ENCODE measurements around the gene ACP3. TPM values are rescaled to one million over a fixed set of nuclear protein-coding genes. Genes with fewer than 3 reads are reported as not detected.
"Not testable (repeated sequence)": the region's sequence is repeated elsewhere in the genome, so short reads cannot be mapped to it uniquely, and the experiment has no call there.

The ACP3 gene
- total and polyA plus RNA-seq, 2 of the 4 experiments (the other 2 are of a cell fraction) = 0.36 to 0.54 TPM

DNA sequence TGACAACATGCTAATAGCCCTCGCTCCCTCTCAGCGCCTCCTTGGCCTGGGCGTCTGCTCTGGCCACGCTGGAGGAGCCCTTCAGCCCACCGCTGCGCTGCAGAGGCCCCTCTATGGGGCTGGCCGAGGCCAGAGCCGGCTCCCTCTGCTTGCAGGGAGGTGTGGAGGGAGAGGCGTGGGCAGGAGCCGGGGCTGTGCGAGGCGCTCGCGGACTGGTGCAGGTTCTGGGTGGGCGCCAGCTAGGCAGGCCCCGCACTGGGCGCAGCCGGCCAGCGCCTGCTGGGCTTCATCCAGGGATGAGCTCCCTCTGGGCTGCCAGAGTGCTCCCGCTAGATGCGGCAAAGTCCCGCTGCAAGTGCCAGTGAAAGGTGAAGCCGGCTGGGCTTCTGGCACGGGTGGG lies 79.0 kb downstream of the ACP3 start:
- Histone ChIP-seq H3K36me3 (ENCODE audit: control insufficient read depth, insufficient read depth, low read length) (no peaks in the 10 kb centered on the region), H3K27me3 (ENCODE audit: control insufficient read depth, insufficient read depth, low read length) (0 out of 2 replicates have a peak, but pooled peaks cover under 1% of the 10 kb centered on the region), H3K4ac (ENCODE audit: low read depth, low read length) (no peak overlapping the region), H2BK120ac (ENCODE audit: low read depth, low read length) (no peak overlapping the region), H2AFZ (replicated peaks; ENCODE audit: low read length, poor library complexity) (no peak overlapping the region), H3K4me1 (ENCODE audit: control insufficient read depth, insufficient read depth, low read length) (no peaks in the 10 kb centered on the region), H3K56ac (ENCODE audit: extremely low read depth, insufficient read depth, low read length) (no peak overlapping the region), H2BK20ac (ENCODE audit: low read depth, low read length) (no peak overlapping the region), H2BK5ac (ENCODE audit: low read depth, low read length, poor library complexity, severe bottlenecking) (no peak overlapping the region), H2AK5ac (ENCODE audit: low read depth, low read length) (no peak overlapping the region), H3K18ac (ENCODE audit: low read depth, low read length) (no peak overlapping the region), H4K20me1 (ENCODE audit: insufficient read depth, low read length) (no peaks in the 10 kb centered on the region), H3K27ac (ENCODE audit: insufficient read depth, low read length) (no peak overlapping the region), H3K9me1 (ENCODE audit: insufficient read depth, low read length) (no peaks in the 10 kb centered on the region), H3K4me2 (ENCODE audit: low read depth, low read length) (no peak overlapping the region), H3K14ac (replicated peaks; ENCODE audit: low read depth, low read length) (no peak overlapping the region), H3K9ac (ENCODE audit: low read depth, low read length) (no peak overlapping the region), H4K91ac (ENCODE audit: insufficient read depth, low read depth, low read length) (no peak overlapping the region), H3K9me3 (ENCODE audit: control insufficient read depth, insufficient read depth, low read length) (no peaks in the 10 kb centered on the region; the same call in 1 of the 2 replicates), H3K4me3 (ENCODE audit: insufficient read depth, low read depth, low read length) (no peak overlapping the region), H3K79me1 (ENCODE audit: low read depth in 1 of 2, low read length in 2 of 2) (no peaks in the 10 kb centered on the region), H4K8ac (ENCODE audit: low read depth in 2 of 2, low read length in 2 of 2) (no peak overlapping the region), H4K5ac (ENCODE audit: low read depth, low read length) (no peak overlapping the region), H3K23ac (ENCODE audit: low read depth, low read length) (no peak overlapping the region), H2AK9ac (replicated peaks; ENCODE audit: low read depth, low read length, poor library complexity) (no peak overlapping the region), H2BK15ac (ENCODE audit: low read depth, low read length) (no peak overlapping the region)
- BruUV-seq (replicated peaks) = no TSS peak
- 100% methylated on average over 1 of the region's 24 CpGs; no CpG with 5 or more reads in 1 of the 2 experiments for WGBS, 2 experiments (ENCODE audit: extremely low coverage in 2 of 2, insufficient read length in 1 of 2)
- intact Hi-C loops (cut with micrococcal nuclease) = loop anchor here (5.0 kb wide), 1 partner anchor 209 kb away; no protein-coding TSS in a partner anchor
- ChIA-PET POLR2A (ENCODE audit: unreplicated experiment) (no interaction called here), CTCF (no interaction called here)
- ATAC-seq (ENCODE audit: low read depth) (no peak), DNase-seq (no peak)
- in situ Hi-C loops (cut with MboI; ENCODE audit: low sequenced_read_pairs) = no loop called here
- TF ChIP-seq SMC3 (IDR thresholded peaks at IDR 0.05; ENCODE audit: low read depth, low read length) (no peak), RAD21 (IDR thresholded peaks at IDR 0.05; ENCODE audit: low read length) (no peak), BHLHE40 (IDR thresholded peaks at IDR 0.05; ENCODE audit: low read depth, low read length) (no peak), CEBPB (IDR thresholded peaks at IDR 0.05; ENCODE audit: low read depth, low read length) (no peak), MAFK (IDR thresholded peaks at IDR 0.05; ENCODE audit: low read depth, low read length) (no peak), CHD1 (IDR thresholded peaks at IDR 0.05; ENCODE audit: low read depth, low read length) (no peak)
- dilution Hi-C loops (cut with HindIII; ENCODE audit: low sequenced_read_pairs, unreplicated experiment) = no loop called here

DNA sequence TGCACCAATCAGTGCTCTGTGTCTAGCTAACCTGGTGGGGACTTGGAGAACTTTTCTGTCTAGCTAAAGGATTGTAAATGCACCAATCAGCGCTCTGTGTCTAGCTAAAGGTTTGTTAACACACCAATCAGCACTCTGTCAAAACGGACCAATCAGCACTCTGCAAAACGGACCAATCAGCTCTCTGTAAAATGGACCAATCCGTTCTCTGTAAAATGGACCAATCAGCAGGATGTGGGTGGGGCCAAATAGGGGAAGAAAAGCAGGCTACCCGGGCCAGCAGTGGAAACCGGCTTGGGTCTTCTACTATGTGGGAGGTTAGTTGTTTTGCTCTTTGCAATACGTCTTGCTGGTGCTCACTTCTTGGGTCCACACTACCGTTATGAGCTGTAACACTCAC lies 79.6 kb downstream of the ACP3 start:
- H4K91ac ChIP-seq (ENCODE audit: insufficient read depth, low read depth, low read length); H2BK5ac ChIP-seq (ENCODE audit: low read depth, low read length, poor library complexity, severe bottlenecking); POLR2A ChIA-PET (ENCODE audit: unreplicated experiment); H2BK20ac ChIP-seq (ENCODE audit: low read depth, low read length); H3K27ac ChIP-seq (ENCODE audit: insufficient read depth, low read length); DNase-seq; BruUV-seq (replicated peaks); dilution Hi-C loops (cut with HindIII; ENCODE audit: low sequenced_read_pairs, unreplicated experiment); H3K4me3 ChIP-seq (ENCODE audit: insufficient read depth, low read depth, low read length); H3K4ac ChIP-seq (ENCODE audit: low read depth, low read length); ATAC-seq (ENCODE audit: low read depth); H2AFZ ChIP-seq (replicated peaks; ENCODE audit: low read length, poor library complexity); H2BK120ac ChIP-seq (ENCODE audit: low read depth, low read length); H2AK5ac ChIP-seq (ENCODE audit: low read depth, low read length); H3K27me3 ChIP-seq (ENCODE audit: control insufficient read depth, insufficient read depth, low read length); H3K9me3 ChIP-seq (ENCODE audit: control insufficient read depth, insufficient read depth, low read length); H3K18ac ChIP-seq (ENCODE audit: low read depth, low read length); H3K56ac ChIP-seq (ENCODE audit: extremely low read depth, insufficient read depth, low read length); H4K8ac ChIP-seq (ENCODE audit: low read depth in 2 of 2, low read length in 2 of 2); H3K4me2 ChIP-seq (ENCODE audit: low read depth, low read length); CTCF ChIA-PET; H4K20me1 ChIP-seq (ENCODE audit: insufficient read depth, low read length); in situ Hi-C loops (cut with MboI; ENCODE audit: low sequenced_read_pairs); H3K79me1 ChIP-seq (ENCODE audit: low read depth in 1 of 2, low read length in 2 of 2); H3K14ac ChIP-seq (replicated peaks; ENCODE audit: low read depth, low read length); H3K9me1 ChIP-seq (ENCODE audit: insufficient read depth, low read length); H3K9ac ChIP-seq (ENCODE audit: low read depth, low read length); H3K4me1 ChIP-seq (ENCODE audit: control insufficient read depth, insufficient read depth, low read length); H2AK9ac ChIP-seq (replicated peaks; ENCODE audit: low read depth, low read length, poor library complexity); H4K5ac ChIP-seq (ENCODE audit: low read depth, low read length); H3K36me3 ChIP-seq (ENCODE audit: control insufficient read depth, insufficient read depth, low read length); H3K23ac ChIP-seq (ENCODE audit: low read depth, low read length); H2BK15ac ChIP-seq (ENCODE audit: low read depth, low read length): not testable (repeated sequence)
- 100% methylated on average over 2 of the region's 8 CpGs; no CpG with 5 or more reads in 1 of the 2 experiments for WGBS, 2 experiments (ENCODE audit: extremely low coverage in 2 of 2, insufficient read length in 1 of 2)
- intact Hi-C loops (cut with micrococcal nuclease) = loop anchor here (5.0 kb wide), 1 partner anchor 209 kb away; no protein-coding TSS in a partner anchor
